H1 (cell line): ENCODE data around the gene ZNF654. TPM values are rescaled to one million over a fixed set of nuclear protein-coding genes. Genes with fewer than 3 reads are reported as not detected.

Source experiments
- BACH1 ChIP-seq: IDR thresholded peaks from 2 replicates; pipeline ENCODE4 v1.6.1; 2012; ENCODE audit warnings: low read length, improper control_type of control experiment
- EP300 ChIP-seq, 2 experiments: IDR thresholded peaks; 1 replicate in 1 of 2; 2 replicates in 1 of 2; pipeline ENCODE4 v1.6.1; 2011 to 2012; ENCODE audit warnings: low read depth in 2 of 2, low read length in 2 of 2, mild to moderate bottlenecking in 2 of 2, borderline replicate concordance in 1 of 2, inconsistent platforms in 1 of 2, moderate library complexity in 1 of 2
- RBBP5 ChIP-seq: IDR thresholded peaks from 2 replicates; pipeline ENCODE4 v1.7.1; 2012; ENCODE audit warnings: low read depth, mild to moderate bottlenecking, inconsistent platforms, low read length, moderate library complexity, borderline replicate concordance
- polyA plus RNA-seq, 7 experiments: library from polyadenylated mRNA; depleted of rRNA in 3 of 7; stranded (reverse) in 5 of 7; unstranded in 2 of 7; fragments of >200 nt in 5 of 7; fragments of 200-250 nt in 2 of 7; gene quantifications; 1 replicate in 5 of 7; 2 replicates in 1 of 7; 4 replicates in 1 of 7; pipeline versions ENCODE4 v1.2.1 to v1.2.3, GENCODE V29; 2011 to 2013; ENCODE audit warnings: missing spikeins in 2 of 7, mixed read lengths in 2 of 7
- total RNA-seq: library from RNA; stranded (reverse); fragmentation: NEBNext Ultra II Directional; extraction: Animal tissue kit (Norgen Biotek cat#: 25700); gene quantifications from 2 replicates; pipeline ENCODE4 v1.2.1, GENCODE V29; 2021
- TF ChIP-seq, protein P1 (sequence below): IDR thresholded peaks from 2 replicates; pipeline ENCODE4 v1.6.1; 2012; ENCODE audit warnings: inconsistent platforms

Gene ZNF654
- total and polyA plus RNA-seq, 2 of the 8 experiments (the other 6 are each of a cell fraction or from before 2014, with no cell fraction given): 0.47 to 5.3 TPM

DNA sequence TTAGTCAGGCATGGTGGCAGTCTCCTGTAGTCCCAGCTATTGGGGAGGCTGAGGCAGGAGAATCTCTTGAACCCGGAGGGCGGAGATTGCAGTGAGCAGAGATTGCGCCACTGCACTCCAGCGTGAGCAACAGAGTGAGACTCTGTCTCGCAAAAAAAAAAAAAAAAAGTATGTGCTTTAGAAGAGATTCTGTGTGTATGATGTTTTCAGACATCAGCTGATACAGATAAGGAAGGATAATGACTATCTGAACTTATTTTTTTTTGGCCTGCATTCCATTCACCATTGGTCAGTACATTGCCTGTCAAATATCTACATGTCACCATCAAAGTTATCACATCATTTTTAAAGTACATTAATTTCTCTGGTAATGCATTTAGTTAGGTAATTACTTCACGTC lies 108.1 kb downstream of the ZNF654 start (continued):
- TF ChIP-seq EP300 (IDR thresholded peaks at IDR 0.05; ENCODE audit: borderline replicate concordance in 1 of 2, low read depth in 2 of 2, low read length in 2 of 2) (no peak), RBBP5 (no peak), BACH1 (no peak)
- TF ChIP-seq, protein P1, sequence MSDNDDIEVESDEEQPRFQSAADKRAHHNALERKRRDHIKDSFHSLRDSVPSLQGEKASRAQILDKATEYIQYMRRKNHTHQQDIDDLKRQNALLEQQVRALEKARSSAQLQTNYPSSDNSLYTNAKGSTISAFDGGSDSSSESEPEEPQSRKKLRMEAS: no peak
